HG03064 (cell line): ENCODE measurements around the gene STX3.
"Not testable (repeated sequence)": the region's sequence is repeated elsewhere in the genome, so short reads cannot be mapped to it uniquely, and the experiment has no call there.

Experiments used
- ATAC-seq: cut with Tn5 transposase; IDR thresholded peaks from one replicate; pipeline ENCODE4 v1.9.1; 2021; ENCODE audit warnings: low read depth; ENCODE audit not compliant: unreplicated experiment

STX3 gene

GRCh38 chr11:59756845-59757244 lies 1.7 kb downstream of the STX3 start:
- no peak for ATAC-seq

GRCh38 chr11:59758401-59759037 lies 3.3 kb downstream of the STX3 start:
- no peak for ATAC-seq

GRCh38 chr11:59759900-59760299 lies 4.7 kb downstream of the STX3 start:
- ATAC-seq: no peak

GRCh38 chr11:59760771-59761170 lies 5.6 kb downstream of the STX3 start:
- ATAC-seq: no peak

- ATAC-seq: no peak
Measured at GRCh38 chr11:59761993-59762392, 6.8 kb downstream of the STX3 start.

GRCh38 chr11:59765068-59765735 lies 10.0 kb downstream of the STX3 start:
- no peak for ATAC-seq

- no peak for ATAC-seq
Measured at GRCh38 chr11:59766542-59767224, 11.5 kb downstream of the STX3 start.

GRCh38 chr11:59767225-59767611 lies 12.0 kb downstream of the STX3 start:
- no peak for ATAC-seq

- no peak for ATAC-seq
Measured at GRCh38 chr11:59769111-59769510, 13.9 kb downstream of the STX3 start.

GRCh38 chr11:59769828-59770227 lies 14.7 kb downstream of the STX3 start:
- ATAC-seq: no peak

- no peak for ATAC-seq
Measured at GRCh38 chr11:59770319-59770718, 15.1 kb downstream of the STX3 start.

GRCh38 chr11:59770869-59771268 lies 15.7 kb downstream of the STX3 start:
- ATAC-seq: no peak

GRCh38 chr11:59771605-59772004 lies 16.4 kb downstream of the STX3 start:
- no peak for ATAC-seq

- ATAC-seq: no peak
Measured at GRCh38 chr11:59773083-59773440, 17.9 kb downstream of the STX3 start.

- no peak for ATAC-seq
Measured at GRCh38 chr11:59776210-59777066, 21.3 kb downstream of the STX3 start.

- ATAC-seq: no peak
Measured at GRCh38 chr11:59777104-59777503, 21.9 kb downstream of the STX3 start.

- no peak for ATAC-seq
Measured at GRCh38 chr11:59778122-59778521, 22.9 kb downstream of the STX3 start.

GRCh38 chr11:59779487-59779886 lies 24.3 kb downstream of the STX3 start:
- ATAC-seq: no peak

- ATAC-seq: no peak
Measured at GRCh38 chr11:59782080-59782479, 26.9 kb downstream of the STX3 start.

GRCh38 chr11:59783632-59784090 lies 28.5 kb downstream of the STX3 start:
- ATAC-seq: no peak

GRCh38 chr11:59784441-59784840 lies 29.3 kb downstream of the STX3 start:
- ATAC-seq: not testable (repeated sequence)
